Fibroblast of gingiva (primary cell): Measurements from ENCODE around the gene LDHAL6A.
"Not testable (repeated sequence)": the region's sequence is repeated elsewhere in the genome, so short reads cannot be mapped to it uniquely, and the experiment has no call there.

ENCODE experiments used
- DNase-seq: peaks from one replicate; pipeline ENCODE4 v3.0.0-alpha.2; 2011; ENCODE audit warnings: low read depth

LDHAL6A gene

GRCh38 chr11:18455686-18456372 lies at the start of gene LDHAL6A:
Gene LDHAL6A, plus strand, starts transcription at chr11:18455856. Its CDS starts 825 bp downstream, at chr11:18456681.
- DNase-seq = no peak

DNA sequence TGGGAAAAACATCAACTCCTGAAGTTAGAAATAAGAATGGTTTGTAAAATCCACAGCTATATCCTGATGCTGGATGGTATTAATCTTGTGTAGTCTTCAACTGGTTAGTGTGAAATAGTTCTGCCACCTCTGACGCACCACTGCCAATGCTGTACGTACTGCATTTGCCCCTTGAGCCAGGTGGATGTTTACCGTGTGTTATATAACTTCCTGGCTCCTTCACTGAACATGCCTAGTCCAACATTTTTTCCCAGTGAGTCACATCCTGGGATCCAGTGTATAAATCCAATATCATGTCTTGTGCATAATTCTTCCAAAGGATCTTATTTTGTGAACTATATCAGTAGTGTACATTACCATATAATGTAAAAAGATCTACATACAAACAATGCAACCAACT lies 48.3 kb upstream of the LDHAL6A start:
- DNase-seq = not testable (repeated sequence)

GRCh38 chr11:18408558-18409291 lies 46.9 kb upstream of the LDHAL6A start:
- DNase-seq = peak; percentile 17

DNA sequence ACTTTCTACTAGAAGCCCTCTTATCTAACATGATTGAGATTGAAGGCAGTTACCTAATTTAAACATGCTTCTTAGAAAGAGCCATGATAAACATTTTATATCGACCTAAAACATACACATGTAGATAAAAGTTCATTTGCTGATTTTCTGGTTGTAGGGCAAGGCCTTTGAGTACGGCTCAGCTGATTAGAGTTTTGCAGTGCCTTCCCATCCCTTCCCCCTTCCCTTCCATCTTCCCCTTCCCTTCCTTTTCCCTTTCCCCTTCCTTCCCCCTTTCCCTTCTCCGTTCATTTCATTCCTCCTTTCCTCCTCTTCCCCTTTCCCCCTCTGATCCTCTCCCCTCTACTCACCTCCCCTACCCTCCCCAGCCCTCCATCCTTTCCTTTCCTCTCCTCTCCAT lies 39.2 kb upstream of the LDHAL6A start:
- DNase-seq = no peak

GRCh38 chr11:18419040-18419439 lies 36.6 kb upstream of the LDHAL6A start:
- DNase-seq = no peak

DNA sequence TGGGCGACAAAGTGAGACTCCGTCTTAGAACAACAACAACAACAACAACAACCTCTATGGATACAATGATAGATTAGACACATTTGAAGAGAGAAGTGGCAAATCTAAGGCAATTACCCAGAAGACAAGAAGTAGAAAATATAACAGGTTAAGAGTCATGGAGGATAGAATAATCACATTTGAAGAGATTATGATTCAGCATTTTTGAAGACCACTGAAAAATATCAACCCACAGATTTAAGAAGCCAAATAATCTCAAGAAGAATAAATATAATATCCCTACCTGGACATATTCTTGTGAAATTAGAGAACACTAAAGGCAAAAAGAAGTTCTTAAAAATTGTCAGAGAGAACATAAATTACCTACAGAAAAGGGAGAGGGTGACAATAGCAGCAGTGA lies 35.6 kb upstream of the LDHAL6A start:
- DNase-seq = no peak

GRCh38 chr11:18427240-18427639 lies 28.4 kb upstream of the LDHAL6A start:
- DNase-seq = no peak

DNA sequence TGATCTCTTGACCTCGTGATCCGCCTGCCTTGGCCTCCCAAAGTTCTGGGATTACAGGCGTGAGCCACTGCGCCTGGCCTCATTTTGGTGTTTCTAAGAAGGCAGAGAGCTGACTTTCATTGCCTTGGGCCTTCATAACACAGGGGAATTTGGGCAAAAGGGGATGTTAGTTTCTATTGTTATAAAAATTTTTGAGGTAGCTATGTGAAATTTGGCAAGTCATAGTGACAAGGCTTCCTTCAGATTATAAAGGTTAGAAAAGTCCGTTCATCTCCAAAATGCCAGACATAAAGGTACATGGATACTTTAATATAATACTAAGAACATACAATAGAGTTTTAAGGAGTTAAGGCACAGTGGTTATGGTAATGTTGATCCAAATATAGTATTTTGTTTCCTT lies 26.3 kb upstream of the LDHAL6A start:
- DNase-seq = no peak

DNA sequence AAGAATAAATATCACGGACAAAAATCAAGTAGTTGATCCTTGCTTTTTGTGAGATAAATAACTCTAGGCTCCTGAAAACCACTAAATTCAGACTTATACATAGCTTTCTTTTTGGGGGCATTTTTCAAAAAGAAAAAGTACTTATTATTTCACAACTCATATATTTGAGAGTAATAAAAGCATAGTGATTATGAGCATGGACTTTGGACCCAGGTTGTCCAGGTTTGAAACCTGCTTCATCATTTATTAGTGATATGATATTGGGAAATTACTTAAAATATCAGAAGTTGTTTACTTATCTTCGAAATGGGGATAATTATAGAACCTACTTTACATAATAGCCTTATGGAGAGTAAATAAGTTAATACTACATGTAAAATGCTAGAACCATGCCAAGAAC lies 17.0 kb upstream of the LDHAL6A start:
- DNase-seq = no peak

DNA sequence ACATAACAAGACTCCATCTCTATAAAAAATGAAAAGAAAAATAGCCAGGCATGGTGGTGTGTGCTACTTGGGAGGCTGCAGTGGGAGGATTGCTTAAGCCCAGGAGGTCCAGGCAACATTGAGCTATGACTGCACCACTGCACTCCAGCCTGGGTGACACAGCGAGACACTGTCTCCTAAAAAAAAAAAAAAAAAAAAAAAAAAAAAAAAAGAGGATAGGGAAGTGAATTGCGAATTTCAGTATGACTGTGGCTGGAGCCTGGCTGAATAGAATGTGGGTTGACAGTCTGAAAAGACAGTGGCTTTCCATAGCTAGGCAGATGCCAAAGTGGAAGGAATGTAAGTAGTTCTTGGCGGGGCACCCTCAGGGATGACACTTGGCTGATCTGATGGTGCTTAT lies 6.4 kb upstream of the LDHAL6A start:
- no peak for DNase-seq

DNA sequence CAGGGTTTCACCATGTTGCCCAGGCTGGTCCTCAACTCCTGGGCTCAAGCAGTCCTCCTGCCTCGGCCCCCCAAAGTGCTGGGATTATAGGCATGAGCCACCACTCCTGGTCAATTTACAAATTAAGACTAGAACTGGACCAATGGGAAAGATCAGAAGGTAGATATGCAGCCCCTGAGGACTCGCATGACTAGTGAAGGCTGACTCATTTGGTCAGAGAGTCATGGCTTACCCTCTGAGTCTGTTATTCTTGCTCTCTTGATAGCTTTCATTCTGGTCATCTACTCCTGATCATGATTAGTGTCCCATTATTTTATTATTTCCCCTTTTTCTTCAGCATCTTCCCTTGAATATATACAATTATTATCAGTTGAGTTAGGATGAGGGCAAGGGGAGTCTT lies 2.7 kb upstream of the LDHAL6A start:
- DNase-seq = no peak

GRCh38 chr11:18457450-18457849 lies 1.8 kb downstream of the LDHAL6A start:
- no peak for DNase-seq

DNA sequence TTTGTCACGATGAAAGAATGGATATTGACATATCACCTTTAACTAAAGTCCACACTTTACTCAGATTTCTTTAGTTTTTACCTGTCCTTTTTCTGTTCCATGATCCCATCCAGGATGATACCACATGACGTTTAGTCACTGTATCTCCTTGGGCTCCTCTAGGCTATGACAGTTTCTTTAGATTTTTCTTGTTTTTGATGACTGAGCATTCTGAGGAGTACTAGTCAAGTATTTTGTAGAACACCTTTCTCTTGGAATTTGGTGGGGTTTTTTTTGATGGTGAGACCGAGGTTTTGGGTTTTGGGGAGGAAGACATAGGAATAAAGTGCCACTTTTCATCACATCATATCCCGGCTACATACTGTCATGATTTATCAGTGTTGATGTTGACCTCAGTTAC lies 4.0 kb downstream of the LDHAL6A start:
- DNase-seq = no peak

GRCh38 chr11:18461909-18462308 lies 6.3 kb downstream of the LDHAL6A start:
- no peak for DNase-seq

DNA sequence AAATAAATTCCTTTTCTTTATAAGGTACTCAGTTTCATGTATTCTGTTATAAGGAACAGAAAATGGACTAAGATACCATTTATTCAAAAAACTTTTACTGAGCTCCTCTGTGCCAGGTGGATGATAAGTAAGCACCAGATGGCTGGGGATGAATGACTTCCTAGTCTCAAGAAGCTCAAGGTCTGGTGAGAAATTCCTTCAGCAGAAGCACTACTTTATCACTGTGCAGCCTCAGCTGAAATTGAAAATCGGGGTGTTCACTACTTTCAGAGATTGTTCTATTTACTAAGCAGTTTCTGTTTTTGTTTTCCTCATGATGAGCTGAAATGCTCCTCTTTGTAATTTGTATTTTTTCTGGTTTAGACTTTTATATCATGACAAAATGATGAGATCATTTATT lies 7.8 kb downstream of the LDHAL6A start:
- DNase-seq = no peak

DNA sequence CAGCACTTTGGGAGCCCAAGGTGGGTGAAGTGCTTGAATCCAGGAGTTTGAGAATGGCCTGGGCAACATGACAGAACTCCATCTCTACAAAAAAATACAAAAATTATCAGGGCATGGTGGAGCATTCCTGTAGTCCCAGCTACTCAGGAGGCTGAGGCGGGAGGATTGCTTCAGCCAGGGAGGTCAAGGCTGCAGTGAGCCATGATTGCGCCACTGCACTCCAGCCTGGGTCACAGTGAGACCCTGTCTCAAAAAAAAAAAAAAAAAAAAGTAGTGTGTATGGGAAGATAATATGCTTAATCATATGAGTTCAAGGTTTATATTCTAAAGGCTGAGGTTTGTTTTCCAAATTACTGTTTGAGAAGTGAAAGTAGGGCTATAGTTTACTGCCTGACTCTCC lies 10.7 kb downstream of the LDHAL6A start:
- DNase-seq = no peak

DNA sequence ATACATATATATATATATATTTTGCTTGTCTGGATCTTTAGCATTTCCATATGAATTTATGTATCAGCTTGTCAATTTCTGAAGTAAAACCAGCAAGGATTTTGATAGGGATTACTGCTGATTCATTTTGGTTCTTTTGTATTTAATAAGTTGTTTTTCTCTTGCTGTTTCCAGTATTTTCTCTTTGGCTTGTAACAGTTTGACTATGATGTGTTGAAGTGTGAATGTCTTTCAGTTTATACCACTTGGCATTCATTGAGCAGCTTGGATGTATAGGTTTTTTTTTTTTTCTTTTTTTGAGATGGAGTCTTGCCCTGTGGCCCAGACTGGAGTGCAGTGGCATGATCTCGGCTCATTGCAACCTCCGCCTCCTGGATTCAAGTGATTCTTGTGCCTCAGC lies 12.4 kb downstream of the LDHAL6A start:
- no peak for DNase-seq

GRCh38 chr11:18468961-18469360 lies 13.3 kb downstream of the LDHAL6A start:
- no peak for DNase-seq

- DNase-seq = no peak
Measured at GRCh38 chr11:18471995-18472394, 16.3 kb downstream of the LDHAL6A start.

- DNase-seq = no peak
Measured at GRCh38 chr11:18472587-18472986, 16.9 kb downstream of the LDHAL6A start.

DNA sequence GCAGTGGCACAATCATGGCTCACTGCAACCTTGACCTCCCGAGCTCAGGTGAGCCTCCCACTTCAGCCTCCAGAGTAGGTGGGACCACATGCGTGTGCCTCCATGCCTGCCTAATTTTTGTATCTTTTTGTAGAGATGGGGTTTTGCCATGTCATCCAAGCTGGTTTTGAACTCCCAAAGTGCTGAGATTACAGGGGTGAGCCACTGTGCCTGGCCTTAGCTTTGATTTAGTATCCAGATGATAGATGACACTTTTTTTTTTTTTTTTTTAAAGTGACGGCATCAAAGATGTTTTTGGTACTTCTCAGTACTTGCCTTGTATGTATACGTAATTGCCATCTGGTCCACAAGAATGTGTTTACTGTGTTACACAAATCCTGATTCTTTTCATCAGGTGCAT lies 23.4 kb downstream of the LDHAL6A start:
- no peak for DNase-seq

DNA sequence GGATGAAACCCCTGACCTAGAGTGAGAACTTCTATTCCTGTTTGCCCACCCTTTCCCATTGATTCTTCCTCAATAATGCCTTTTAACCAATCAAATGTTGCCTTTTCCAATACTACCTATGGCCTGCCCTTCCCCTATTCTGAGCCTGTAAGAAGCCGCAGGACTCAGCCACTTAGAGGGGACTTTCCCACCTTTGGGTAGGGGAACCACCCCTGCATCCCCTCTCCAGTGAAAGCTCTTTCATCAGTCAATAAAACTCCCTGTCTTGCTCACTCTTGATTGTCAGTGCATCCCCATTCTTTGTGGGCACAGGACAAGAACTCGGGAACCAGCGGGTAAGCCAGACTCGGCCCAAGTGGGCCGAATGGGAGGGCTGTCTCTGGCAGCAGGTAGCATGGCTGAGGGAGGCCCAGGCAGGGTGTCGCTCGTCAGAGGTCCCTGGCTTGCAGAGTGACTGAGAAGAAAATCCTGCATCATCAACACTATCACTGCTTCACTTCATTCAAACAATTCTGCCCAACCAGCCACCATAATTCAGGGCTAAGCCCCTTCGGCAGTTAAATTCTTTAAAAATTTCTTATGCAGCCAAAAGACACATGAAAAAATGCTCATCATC lies 30.4 kb downstream of the LDHAL6A start:
- DNase-seq = no peak

GRCh38 chr11:18490319-18490718 lies 34.7 kb downstream of the LDHAL6A start:
- DNase-seq = no peak
